Measurements from ENCODE around the gene GPC5. TPM values are rescaled to one million over a fixed set of nuclear protein-coding genes. Genes with fewer than 3 reads are reported as not detected.

Gene GPC5
- total RNA-seq, 1 donor: not detected

GRCh38 chr13:92574499-92574898 lies 1176.1 kb downstream of the GPC5 start:
- H3K4me3 ChIP-seq (ENCODE audit: low read depth, low read length): no peak overlapping the region
- TF ChIP-seq CTCF (IDR thresholded peaks at IDR 0.05; ENCODE audit: insufficient read depth, low read depth, low read length): no peak
- no peak for DNase-seq (ENCODE audit: low read depth)

GRCh38 chr13:92575777-92576176 lies 1177.4 kb downstream of the GPC5 start:
- no peak for DNase-seq (ENCODE audit: low read depth)
- H3K4me3 ChIP-seq (ENCODE audit: low read depth, low read length): no peak overlapping the region
- no peak for TF ChIP-seq CTCF (IDR thresholded peaks at IDR 0.05; ENCODE audit: insufficient read depth, low read depth, low read length)

GRCh38 chr13:92578358-92578757 lies 1179.9 kb downstream of the GPC5 start:
- no peak overlapping the region for H3K4me3 ChIP-seq (ENCODE audit: low read depth, low read length)
- no peak for DNase-seq (ENCODE audit: low read depth)
- no peak for TF ChIP-seq CTCF (IDR thresholded peaks at IDR 0.05; ENCODE audit: insufficient read depth, low read depth, low read length)

GRCh38 chr13:92589955-92590354 lies 1191.5 kb downstream of the GPC5 start:
- TF ChIP-seq CTCF (IDR thresholded peaks at IDR 0.05; ENCODE audit: insufficient read depth, low read depth, low read length): no peak
- H3K4me3 ChIP-seq (ENCODE audit: low read depth, low read length): no peak overlapping the region
- DNase-seq (ENCODE audit: low read depth): no peak

GRCh38 chr13:92590503-92590908 lies 1192.1 kb downstream of the GPC5 start:
- no peak for TF ChIP-seq CTCF (IDR thresholded peaks at IDR 0.05; ENCODE audit: insufficient read depth, low read depth, low read length)
- no peak overlapping the region for H3K4me3 ChIP-seq (ENCODE audit: low read depth, low read length)
- no peak for DNase-seq (ENCODE audit: low read depth)

GRCh38 chr13:92591117-92591516 lies 1192.7 kb downstream of the GPC5 start:
- no peak for DNase-seq (ENCODE audit: low read depth)
- no peak for TF ChIP-seq CTCF (IDR thresholded peaks at IDR 0.05; ENCODE audit: insufficient read depth, low read depth, low read length)
- no peak overlapping the region for H3K4me3 ChIP-seq (ENCODE audit: low read depth, low read length)

GRCh38 chr13:92592757-92593156 lies 1194.3 kb downstream of the GPC5 start:
- no peak overlapping the region for H3K4me3 ChIP-seq (ENCODE audit: low read depth, low read length)
- no peak for DNase-seq (ENCODE audit: low read depth)
- TF ChIP-seq CTCF (IDR thresholded peaks at IDR 0.05; ENCODE audit: insufficient read depth, low read depth, low read length): no peak
